Measurements from ENCODE around the gene SUMO3. TPM values are rescaled to one million over a fixed set of nuclear protein-coding genes. Genes with fewer than 3 reads are reported as not detected.

SUMO3 gene
- total and polyA plus RNA-seq, 2 of the 4 experiments (the other 2 are of a cell fraction), result 64.9 to 101 TPM

DNA sequence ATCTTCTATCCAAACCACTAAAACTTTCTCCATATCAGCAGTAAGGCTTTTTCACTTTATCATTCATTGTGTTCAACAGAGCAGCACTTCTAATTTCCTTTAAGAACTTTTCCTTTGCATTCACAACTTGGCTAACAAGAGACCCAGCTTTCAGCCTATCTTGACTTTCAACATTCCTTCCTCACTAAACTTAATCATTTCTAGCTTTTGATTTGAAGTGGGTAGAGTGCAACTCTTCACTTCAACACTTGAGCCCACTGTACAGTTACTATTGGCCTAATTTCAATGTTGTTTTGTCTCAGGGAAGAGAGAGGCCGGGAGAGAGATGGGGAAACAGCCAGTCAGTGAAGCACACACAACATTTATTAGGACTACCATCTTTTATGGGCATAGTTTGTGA is 18.2 kb downstream of the SUMO3 start:
- dilution Hi-C loops (cut with HindIII; ENCODE audit: low sequenced_read_pairs, unreplicated experiment), result no loop called here
- no peak overlapping the region for H2BK20ac ChIP-seq (ENCODE audit: low read depth, low read length)
- H3K56ac ChIP-seq (ENCODE audit: extremely low read depth, insufficient read depth, low read length), result no peak overlapping the region
- H3K9me3 ChIP-seq (ENCODE audit: control insufficient read depth, insufficient read depth, low read length), result no peaks in the 10 kb centered on the region
- H3K36me3 ChIP-seq (ENCODE audit: control insufficient read depth, insufficient read depth, low read length), result peaks cover 13% of the 10 kb centered on the region
- no peak overlapping the region for H3K4ac ChIP-seq (ENCODE audit: low read depth, low read length)
- no peak overlapping the region for H4K5ac ChIP-seq (ENCODE audit: low read depth, low read length)
- BruUV-seq (replicated peaks), result no TSS peak
- peaks cover 56% of the 10 kb centered on the region for H4K20me1 ChIP-seq (ENCODE audit: insufficient read depth, low read length)
- TF ChIP-seq CEBPB (IDR thresholded peaks at IDR 0.05; ENCODE audit: low read depth, low read length) (no peak), CHD1 (IDR thresholded peaks at IDR 0.05; ENCODE audit: low read depth, low read length) (no peak), NFE2L2 (IDR thresholded peaks at IDR 0.05; ENCODE audit: low read depth, low read length) (no peak), POLR2A (IDR thresholded peaks at IDR 0.05; ENCODE audit: low read depth, low read length) (no peak), BHLHE40 (IDR thresholded peaks at IDR 0.05; ENCODE audit: low read depth, low read length) (no peak), MXI1 (IDR thresholded peaks at IDR 0.05; ENCODE audit: borderline replicate concordance, low read depth, low read length) (no peak), MAZ (IDR thresholded peaks at IDR 0.05; ENCODE audit: borderline replicate concordance, low read depth, low read length) (no peak), RFX5 (IDR thresholded peaks at IDR 0.05; ENCODE audit: low read depth, low read length) (no peak), RCOR1 (IDR thresholded peaks at IDR 0.05; ENCODE audit: insufficient replicate concordance, low read length) (no peak), MAFK (IDR thresholded peaks at IDR 0.05; ENCODE audit: low read depth, low read length) (no peak)
- TF ChIP-seq, protein P1, sequence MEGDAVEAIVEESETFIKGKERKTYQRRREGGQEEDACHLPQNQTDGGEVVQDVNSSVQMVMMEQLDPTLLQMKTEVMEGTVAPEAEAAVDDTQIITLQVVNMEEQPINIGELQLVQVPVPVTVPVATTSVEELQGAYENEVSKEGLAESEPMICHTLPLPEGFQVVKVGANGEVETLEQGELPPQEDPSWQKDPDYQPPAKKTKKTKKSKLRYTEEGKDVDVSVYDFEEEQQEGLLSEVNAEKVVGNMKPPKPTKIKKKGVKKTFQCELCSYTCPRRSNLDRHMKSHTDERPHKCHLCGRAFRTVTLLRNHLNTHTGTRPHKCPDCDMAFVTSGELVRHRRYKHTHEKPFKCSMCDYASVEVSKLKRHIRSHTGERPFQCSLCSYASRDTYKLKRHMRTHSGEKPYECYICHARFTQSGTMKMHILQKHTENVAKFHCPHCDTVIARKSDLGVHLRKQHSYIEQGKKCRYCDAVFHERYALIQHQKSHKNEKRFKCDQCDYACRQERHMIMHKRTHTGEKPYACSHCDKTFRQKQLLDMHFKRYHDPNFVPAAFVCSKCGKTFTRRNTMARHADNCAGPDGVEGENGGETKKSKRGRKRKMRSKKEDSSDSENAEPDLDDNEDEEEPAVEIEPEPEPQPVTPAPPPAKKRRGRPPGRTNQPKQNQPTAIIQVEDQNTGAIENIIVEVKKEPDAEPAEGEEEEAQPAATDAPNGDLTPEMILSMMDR (conservative IDR thresholded peaks at IDR 0.05; ENCODE audit: low read depth, low read length), result no peak
- TF ChIP-seq, protein P2, sequence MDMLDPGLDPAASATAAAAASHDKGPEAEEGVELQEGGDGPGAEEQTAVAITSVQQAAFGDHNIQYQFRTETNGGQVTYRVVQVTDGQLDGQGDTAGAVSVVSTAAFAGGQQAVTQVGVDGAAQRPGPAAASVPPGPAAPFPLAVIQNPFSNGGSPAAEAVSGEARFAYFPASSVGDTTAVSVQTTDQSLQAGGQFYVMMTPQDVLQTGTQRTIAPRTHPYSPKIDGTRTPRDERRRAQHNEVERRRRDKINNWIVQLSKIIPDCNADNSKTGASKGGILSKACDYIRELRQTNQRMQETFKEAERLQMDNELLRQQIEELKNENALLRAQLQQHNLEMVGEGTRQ (IDR thresholded peaks at IDR 0.05; ENCODE audit: low read depth, low read length), result no peak
- intact Hi-C loops (cut with micrococcal nuclease), result loop anchor here (2.0 to 10.0 kb wide), 3 partner anchors 73 to 335 kb away; partner anchors contain the start of gene PTTG1IP
- no peaks in the 10 kb centered on the region for H3K27me3 ChIP-seq (ENCODE audit: control insufficient read depth, insufficient read depth, low read length)
- no peak overlapping the region for H2BK5ac ChIP-seq (ENCODE audit: low read depth, low read length, poor library complexity, severe bottlenecking)
- H3K4me2 ChIP-seq (ENCODE audit: low read depth, low read length), result no peak overlapping the region
- DNase-seq (no peak), ATAC-seq (ENCODE audit: low read depth) (no peak)
- H3K23ac ChIP-seq (ENCODE audit: low read depth, low read length), result no peak overlapping the region
- H3K9ac ChIP-seq (ENCODE audit: low read depth, low read length), result no peak overlapping the region
- no peak overlapping the region for H2BK120ac ChIP-seq (ENCODE audit: low read depth, low read length)
- H2AK9ac ChIP-seq (replicated peaks; ENCODE audit: low read depth, low read length, poor library complexity), result no peak overlapping the region
- no peak overlapping the region for H4K91ac ChIP-seq (ENCODE audit: insufficient read depth, low read depth, low read length)
- H3K9me1 ChIP-seq (ENCODE audit: insufficient read depth, low read length), result peaks cover 7% of the 10 kb centered on the region; the same call in 1 of the 2 replicates
- in situ Hi-C loops (cut with MboI; ENCODE audit: low sequenced_read_pairs), result loop anchor here (5.0 to 25.0 kb wide), 2 partner anchors 138 to 313 kb away; no protein-coding TSS in a partner anchor
- H2AFZ ChIP-seq (replicated peaks; ENCODE audit: low read length, poor library complexity), result no peak overlapping the region
- peaks cover 41 to 85% of the 10 kb centered on the region in 2 experiments for H3K79me1 ChIP-seq (ENCODE audit: low read depth in 1 of 2, low read length in 2 of 2)
- POLR2A ChIA-PET (ENCODE audit: unreplicated experiment), result no interaction called here
- no peak overlapping the region for H2AK5ac ChIP-seq (ENCODE audit: low read depth, low read length)
- no peak overlapping the region for H3K4me3 ChIP-seq (ENCODE audit: insufficient read depth, low read depth, low read length)
- no peak overlapping the region for H3K27ac ChIP-seq (ENCODE audit: insufficient read depth, low read length)
- H4K8ac ChIP-seq (ENCODE audit: low read depth in 2 of 2, low read length in 2 of 2), result no peak overlapping the region
- CTCF ChIA-PET, result interaction anchor here (1.0 kb wide), 1 partner anchor 10 kb away, joined by 4 read pairs; no protein-coding TSS in a partner anchor
- H2BK15ac ChIP-seq (ENCODE audit: low read depth, low read length), result no peak overlapping the region
- H3K18ac ChIP-seq (ENCODE audit: low read depth, low read length), result no peak overlapping the region
- peaks cover 3% of the 10 kb centered on the region; the same call in 1 of the 2 replicates for H3K4me1 ChIP-seq (ENCODE audit: control insufficient read depth, insufficient read depth, low read length)
- WGBS, 2 experiments (ENCODE audit: extremely low coverage in 2 of 2, insufficient read length in 1 of 2), result no CpG with 5 or more reads among the region's 1 CpG
- no peak overlapping the region for H3K14ac ChIP-seq (replicated peaks; ENCODE audit: low read depth, low read length)

Data from IMR-90 (cell line).